ENCODE measurements around the gene EIF2AK3.
"Not testable (repeated sequence)": the region's sequence is repeated elsewhere in the genome, so short reads cannot be mapped to it uniquely, and the experiment has no call there.

EIF2AK3 gene

DNA sequence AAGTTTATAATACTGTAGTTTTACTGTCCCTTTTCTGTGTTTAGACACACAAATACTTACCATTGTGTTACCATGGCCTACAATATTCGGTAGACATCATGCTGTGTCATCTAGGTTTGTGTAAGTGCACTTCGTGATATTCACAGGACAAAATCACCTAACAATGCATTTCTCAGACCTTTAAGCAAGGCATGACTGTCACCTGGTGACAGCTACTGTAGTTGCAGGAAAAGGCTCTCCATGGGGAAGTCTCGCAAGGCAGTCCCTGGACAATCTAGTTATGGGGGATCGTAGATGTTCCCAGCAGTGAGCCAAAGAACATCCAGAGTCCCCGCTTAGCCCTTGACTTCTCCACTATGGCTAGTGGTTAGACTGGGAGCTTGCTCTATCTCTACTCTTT lies 73.1 kb downstream of the EIF2AK3 start (continued):
- TF ChIP-seq, protein P1, sequence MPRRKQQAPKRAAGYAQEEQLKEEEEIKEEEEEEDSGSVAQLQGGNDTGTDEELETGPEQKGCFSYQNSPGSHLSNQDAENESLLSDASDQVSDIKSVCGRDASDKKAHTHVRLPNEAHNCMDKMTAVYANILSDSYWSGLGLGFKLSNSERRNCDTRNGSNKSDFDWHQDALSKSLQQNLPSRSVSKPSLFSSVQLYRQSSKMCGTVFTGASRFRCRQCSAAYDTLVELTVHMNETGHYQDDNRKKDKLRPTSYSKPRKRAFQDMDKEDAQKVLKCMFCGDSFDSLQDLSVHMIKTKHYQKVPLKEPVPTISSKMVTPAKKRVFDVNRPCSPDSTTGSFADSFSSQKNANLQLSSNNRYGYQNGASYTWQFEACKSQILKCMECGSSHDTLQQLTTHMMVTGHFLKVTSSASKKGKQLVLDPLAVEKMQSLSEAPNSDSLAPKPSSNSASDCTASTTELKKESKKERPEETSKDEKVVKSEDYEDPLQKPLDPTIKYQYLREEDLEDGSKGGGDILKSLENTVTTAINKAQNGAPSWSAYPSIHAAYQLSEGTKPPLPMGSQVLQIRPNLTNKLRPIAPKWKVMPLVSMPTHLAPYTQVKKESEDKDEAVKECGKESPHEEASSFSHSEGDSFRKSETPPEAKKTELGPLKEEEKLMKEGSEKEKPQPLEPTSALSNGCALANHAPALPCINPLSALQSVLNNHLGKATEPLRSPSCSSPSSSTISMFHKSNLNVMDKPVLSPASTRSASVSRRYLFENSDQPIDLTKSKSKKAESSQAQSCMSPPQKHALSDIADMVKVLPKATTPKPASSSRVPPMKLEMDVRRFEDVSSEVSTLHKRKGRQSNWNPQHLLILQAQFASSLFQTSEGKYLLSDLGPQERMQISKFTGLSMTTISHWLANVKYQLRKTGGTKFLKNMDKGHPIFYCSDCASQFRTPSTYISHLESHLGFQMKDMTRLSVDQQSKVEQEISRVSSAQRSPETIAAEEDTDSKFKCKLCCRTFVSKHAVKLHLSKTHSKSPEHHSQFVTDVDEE (CRISPR knock-in tag; IDR thresholded peaks at IDR 0.05): no peak
- no peak for TF ChIP-seq ZFP3 (CRISPR knock-in tag; IDR thresholded peaks at IDR 0.05)
- no peak for TF ChIP-seq ESRRG (CRISPR knock-in tag; IDR thresholded peaks at IDR 0.05)

DNA sequence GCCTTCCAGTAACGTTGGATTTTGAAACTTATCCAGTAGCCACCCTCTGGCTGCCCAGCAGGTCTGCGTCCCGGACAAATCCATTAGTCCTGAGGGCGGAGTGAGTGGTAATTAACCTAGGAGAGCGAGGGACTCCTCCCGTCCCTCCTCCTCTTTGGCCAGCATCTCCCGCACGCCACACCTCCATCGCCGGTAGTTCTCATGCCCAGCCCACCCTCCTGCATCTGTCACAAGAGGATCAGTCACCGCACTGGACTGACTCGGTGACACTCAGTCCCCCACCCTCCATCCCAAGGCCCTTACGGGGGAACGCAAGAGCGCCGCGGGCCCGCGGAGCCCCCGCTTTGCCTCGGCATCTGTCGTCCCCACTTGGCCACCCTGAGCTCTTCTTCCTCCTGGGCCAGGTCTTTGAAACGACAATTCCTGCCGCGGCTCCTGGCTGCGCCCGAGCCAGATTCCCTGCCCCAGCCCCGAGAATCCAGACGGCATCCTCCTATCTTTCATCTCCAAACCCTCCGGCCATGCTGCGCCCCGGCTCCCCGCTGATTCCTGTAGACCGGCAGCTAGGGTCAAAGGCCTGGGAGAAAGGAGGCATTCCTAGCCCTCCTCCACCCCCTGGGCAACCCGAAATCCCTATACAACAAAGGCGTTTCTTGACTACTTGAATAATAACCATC lies 77.5 kb downstream of the EIF2AK3 start:
- peak; percentile 62 for ATAC-seq
- no peak for TF ChIP-seq TCF4 (CRISPR knock-in tag; IDR thresholded peaks at IDR 0.05; ENCODE audit: borderline replicate concordance)
- no peak for TF ChIP-seq TOX (CRISPR knock-in tag; IDR thresholded peaks at IDR 0.05; ENCODE audit: borderline replicate concordance)
- no peak for TF ChIP-seq ARNTL (CRISPR knock-in tag; IDR thresholded peaks at IDR 0.05; ENCODE audit: borderline replicate concordance, low read depth)
- TF ChIP-seq ZNF70 (CRISPR knock-in tag; IDR thresholded peaks at IDR 0.05): no peak
- TF ChIP-seq, protein P2, sequence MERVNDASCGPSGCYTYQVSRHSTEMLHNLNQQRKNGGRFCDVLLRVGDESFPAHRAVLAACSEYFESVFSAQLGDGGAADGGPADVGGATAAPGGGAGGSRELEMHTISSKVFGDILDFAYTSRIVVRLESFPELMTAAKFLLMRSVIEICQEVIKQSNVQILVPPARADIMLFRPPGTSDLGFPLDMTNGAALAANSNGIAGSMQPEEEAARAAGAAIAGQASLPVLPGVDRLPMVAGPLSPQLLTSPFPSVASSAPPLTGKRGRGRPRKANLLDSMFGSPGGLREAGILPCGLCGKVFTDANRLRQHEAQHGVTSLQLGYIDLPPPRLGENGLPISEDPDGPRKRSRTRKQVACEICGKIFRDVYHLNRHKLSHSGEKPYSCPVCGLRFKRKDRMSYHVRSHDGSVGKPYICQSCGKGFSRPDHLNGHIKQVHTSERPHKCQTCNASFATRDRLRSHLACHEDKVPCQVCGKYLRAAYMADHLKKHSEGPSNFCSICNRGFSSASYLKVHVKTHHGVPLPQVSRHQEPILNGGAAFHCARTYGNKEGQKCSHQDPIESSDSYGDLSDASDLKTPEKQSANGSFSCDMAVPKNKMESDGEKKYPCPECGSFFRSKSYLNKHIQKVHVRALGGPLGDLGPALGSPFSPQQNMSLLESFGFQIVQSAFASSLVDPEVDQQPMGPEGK (CRISPR knock-in tag; IDR thresholded peaks at IDR 0.05; ENCODE audit: borderline replicate concordance): no peak
- no peak for TF ChIP-seq CSDC2 (CRISPR knock-in tag; IDR thresholded peaks at IDR 0.05)
- no peak for TF ChIP-seq CSRNP3 (CRISPR knock-in tag; IDR thresholded peaks at IDR 0.05)
- TF ChIP-seq ZC3H10 (CRISPR knock-in tag; IDR thresholded peaks at IDR 0.05): no peak
- TF ChIP-seq ISL1 (CRISPR knock-in tag; IDR thresholded peaks at IDR 0.05): no peak
- no peak for TF ChIP-seq BACH2 (CRISPR knock-in tag; IDR thresholded peaks at IDR 0.05; ENCODE audit: borderline replicate concordance)
- no peak for TF ChIP-seq ESRRG (CRISPR knock-in tag; IDR thresholded peaks at IDR 0.05)
- no peak for TF ChIP-seq ZNF565 (CRISPR knock-in tag; conservative IDR thresholded peaks at IDR 0.05; ENCODE audit: low read depth)
- TF ChIP-seq, protein P3, sequence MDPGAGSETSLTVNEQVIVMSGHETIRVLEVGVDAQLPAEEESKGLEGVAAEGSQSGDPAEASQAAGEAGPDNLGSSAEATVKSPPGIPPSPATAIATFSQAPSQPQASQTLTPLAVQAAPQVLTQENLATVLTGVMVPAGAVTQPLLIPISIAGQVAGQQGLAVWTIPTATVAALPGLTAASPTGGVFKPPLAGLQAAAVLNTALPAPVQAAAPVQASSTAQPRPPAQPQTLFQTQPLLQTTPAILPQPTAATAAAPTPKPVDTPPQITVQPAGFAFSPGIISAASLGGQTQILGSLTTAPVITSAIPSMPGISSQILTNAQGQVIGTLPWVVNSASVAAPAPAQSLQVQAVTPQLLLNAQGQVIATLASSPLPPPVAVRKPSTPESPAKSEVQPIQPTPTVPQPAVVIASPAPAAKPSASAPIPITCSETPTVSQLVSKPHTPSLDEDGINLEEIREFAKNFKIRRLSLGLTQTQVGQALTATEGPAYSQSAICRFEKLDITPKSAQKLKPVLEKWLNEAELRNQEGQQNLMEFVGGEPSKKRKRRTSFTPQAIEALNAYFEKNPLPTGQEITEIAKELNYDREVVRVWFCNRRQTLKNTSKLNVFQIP (CRISPR knock-in tag; IDR thresholded peaks at IDR 0.05; ENCODE audit: borderline replicate concordance, low read depth): no peak
- TF ChIP-seq GLIS3 (CRISPR knock-in tag; IDR thresholded peaks at IDR 0.05): no peak
- no peak for TF ChIP-seq OSR1 (CRISPR knock-in tag; IDR thresholded peaks at IDR 0.05)
- TF ChIP-seq RARB (CRISPR knock-in tag; IDR thresholded peaks at IDR 0.05): no peak

DNA sequence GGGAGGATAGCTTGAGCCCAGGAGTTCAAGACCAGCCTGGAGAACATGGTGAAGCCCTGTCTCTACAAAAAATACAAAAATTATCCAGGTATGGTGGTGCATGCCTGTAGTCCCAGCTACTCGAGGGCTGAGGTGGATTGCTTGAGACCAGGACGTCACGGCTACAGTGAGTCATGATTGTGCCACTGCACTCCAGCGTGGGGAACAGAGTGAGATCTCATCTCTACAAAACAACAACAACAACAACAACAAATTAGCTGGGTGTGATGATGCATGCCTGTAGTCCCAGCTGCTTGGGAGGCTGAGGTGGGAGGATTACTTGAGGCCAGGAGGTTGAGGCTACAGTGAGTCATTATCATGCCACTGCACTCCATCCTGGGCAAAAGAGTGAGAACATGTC lies 81.0 kb downstream of the EIF2AK3 start:
- not testable (repeated sequence) for ATAC-seq

GRCh38 chr2:88545118-88545517 lies 82.1 kb downstream of the EIF2AK3 start:
- ATAC-seq: peak; percentile 87
- TF ChIP-seq BACH2 (CRISPR knock-in tag; IDR thresholded peaks at IDR 0.05; ENCODE audit: borderline replicate concordance): no peak
- TF ChIP-seq CSDC2 (CRISPR knock-in tag; IDR thresholded peaks at IDR 0.05): no peak
- TF ChIP-seq, protein P3 (CRISPR knock-in tag; IDR thresholded peaks at IDR 0.05; ENCODE audit: borderline replicate concordance, low read depth): no peak
- TF ChIP-seq ZNF8 (CRISPR knock-in tag; IDR thresholded peaks at IDR 0.05): no peak
- no peak for TF ChIP-seq RARB (CRISPR knock-in tag; IDR thresholded peaks at IDR 0.05)
- TF ChIP-seq, protein P4, sequence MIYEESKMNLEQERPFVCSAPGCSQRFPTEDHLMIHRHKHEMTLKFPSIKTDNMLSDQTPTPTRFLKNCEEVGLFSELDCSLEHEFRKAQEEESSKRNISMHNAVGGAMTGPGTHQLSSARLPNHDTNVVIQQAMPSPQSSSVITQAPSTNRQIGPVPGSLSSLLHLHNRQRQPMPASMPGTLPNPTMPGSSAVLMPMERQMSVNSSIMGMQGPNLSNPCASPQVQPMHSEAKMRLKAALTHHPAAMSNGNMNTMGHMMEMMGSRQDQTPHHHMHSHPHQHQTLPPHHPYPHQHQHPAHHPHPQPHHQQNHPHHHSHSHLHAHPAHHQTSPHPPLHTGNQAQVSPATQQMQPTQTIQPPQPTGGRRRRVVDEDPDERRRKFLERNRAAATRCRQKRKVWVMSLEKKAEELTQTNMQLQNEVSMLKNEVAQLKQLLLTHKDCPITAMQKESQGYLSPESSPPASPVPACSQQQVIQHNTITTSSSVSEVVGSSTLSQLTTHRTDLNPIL (CRISPR knock-in tag; IDR thresholded peaks at IDR 0.05; ENCODE audit: low read depth): no peak
- TF ChIP-seq OSR1 (CRISPR knock-in tag; IDR thresholded peaks at IDR 0.05): no peak
- TF ChIP-seq SNAI2 (CRISPR knock-in tag; IDR thresholded peaks at IDR 0.05): no peak
- TF ChIP-seq, protein P1 (CRISPR knock-in tag; IDR thresholded peaks at IDR 0.05): no peak
- no peak for TF ChIP-seq ARNTL (CRISPR knock-in tag; IDR thresholded peaks at IDR 0.05; ENCODE audit: borderline replicate concordance, low read depth)
